Endothelial cell of umbilical vein (primary cell): ENCODE measurements around the gene MCEMP1.

Experiments
- EZH2 ChIP-seq: IDR thresholded peaks from 2 replicates; pipeline ENCODE4 v1.6.1; 2012; ENCODE audit warnings: borderline replicate concordance, low read depth, mild to moderate bottlenecking, moderate library complexity, low read length, inconsistent platforms; ENCODE audit not compliant: severe bottlenecking
- GATA2 ChIP-seq: IDR thresholded peaks from 2 replicates; pipeline ENCODE4 v1.7.0; 2011; ENCODE audit warnings: low read depth, mild to moderate bottlenecking, moderate library complexity, mixed read lengths, low read length; ENCODE audit not compliant: insufficient read length, insufficient read depth
- JUN ChIP-seq: IDR thresholded peaks from 2 replicates; pipeline ENCODE4 v1.6.1; 2011; ENCODE audit warnings: borderline replicate concordance, low read depth; ENCODE audit not compliant: insufficient read length, insufficient read depth
- MYC ChIP-seq: IDR thresholded peaks from one replicate; pipeline ENCODE4 v1.6.1; 2011; ENCODE audit warnings: mild to moderate bottlenecking, low read depth, low read length
- POLR2A ChIP-seq: IDR thresholded peaks from 2 replicates; pipeline ENCODE4 v1.6.1; 2012; ENCODE audit warnings: low read depth, mild to moderate bottlenecking, control low read depth, low read length
- POLR2AphosphoS5 ChIP-seq: IDR thresholded peaks from 2 replicates; pipeline ENCODE4 v1.6.1; 2012; ENCODE audit warnings: low read depth, mild to moderate bottlenecking, control low read depth, low read length, moderate library complexity; ENCODE audit not compliant: insufficient read depth
- TF ChIP-seq, protein P1 (sequence below), 2 donors: IDR thresholded peaks; 1 replicate in 1 of 2; 2 replicates in 1 of 2; pipeline ENCODE4 v1.5.1; 2011; ENCODE audit warnings: low read length in 2 of 2, mild to moderate bottlenecking in 2 of 2, moderate library complexity in 2 of 2, control low read depth in 1 of 2, inconsistent platforms in 1 of 2, low read depth in 1 of 2; ENCODE audit not compliant: insufficient read depth in 1 of 2; ENCODE audit errors: extremely low read depth in 1 of 2

GRCh38 chr19:7715671-7716070 is 38.8 kb downstream of the MCEMP1 start:
- TF ChIP-seq, protein P1, sequence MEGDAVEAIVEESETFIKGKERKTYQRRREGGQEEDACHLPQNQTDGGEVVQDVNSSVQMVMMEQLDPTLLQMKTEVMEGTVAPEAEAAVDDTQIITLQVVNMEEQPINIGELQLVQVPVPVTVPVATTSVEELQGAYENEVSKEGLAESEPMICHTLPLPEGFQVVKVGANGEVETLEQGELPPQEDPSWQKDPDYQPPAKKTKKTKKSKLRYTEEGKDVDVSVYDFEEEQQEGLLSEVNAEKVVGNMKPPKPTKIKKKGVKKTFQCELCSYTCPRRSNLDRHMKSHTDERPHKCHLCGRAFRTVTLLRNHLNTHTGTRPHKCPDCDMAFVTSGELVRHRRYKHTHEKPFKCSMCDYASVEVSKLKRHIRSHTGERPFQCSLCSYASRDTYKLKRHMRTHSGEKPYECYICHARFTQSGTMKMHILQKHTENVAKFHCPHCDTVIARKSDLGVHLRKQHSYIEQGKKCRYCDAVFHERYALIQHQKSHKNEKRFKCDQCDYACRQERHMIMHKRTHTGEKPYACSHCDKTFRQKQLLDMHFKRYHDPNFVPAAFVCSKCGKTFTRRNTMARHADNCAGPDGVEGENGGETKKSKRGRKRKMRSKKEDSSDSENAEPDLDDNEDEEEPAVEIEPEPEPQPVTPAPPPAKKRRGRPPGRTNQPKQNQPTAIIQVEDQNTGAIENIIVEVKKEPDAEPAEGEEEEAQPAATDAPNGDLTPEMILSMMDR (IDR thresholded peaks at IDR 0.05; ENCODE audit: extremely low read depth in 1 of 2, insufficient read depth in 1 of 2, low read depth in 1 of 2, low read length in 2 of 2): no peak
- TF ChIP-seq MYC (no peak), POLR2AphosphoS5 (no peak), POLR2A (no peak), EZH2 (no peak), JUN (no peak), GATA2 (no peak)
